ENCODE measurements around the gene AOAH. TPM values are rescaled to one million over a fixed set of nuclear protein-coding genes. Genes with fewer than 3 reads are reported as not detected.

The AOAH gene
- total and polyA plus RNA-seq, 2 donors from 2014 or later = 2.7 to 24.7 TPM

GRCh38 chr7:36726311-36726710 lies 2.0 kb upstream of the AOAH start:
- TF ChIP-seq CTCF (IDR thresholded peaks at IDR 0.05; ENCODE audit: borderline replicate concordance, extremely low read depth, insufficient read depth) = no peak
- intact Hi-C loops (cut with DNase I) = no loop called here
- Histone ChIP-seq H3K36me3 (ENCODE audit: control insufficient read depth in 2 of 3, insufficient read depth in 3 of 3, low read length in 3 of 3) (no peaks in the 10 kb centered on the region), H3K4me3 (ENCODE audit: low read length in 3 of 3) (no peak overlapping the region), H3K27me3 (ENCODE audit: control insufficient read depth, insufficient read depth, low read length) (no peaks in the 10 kb centered on the region), H3K9ac (ENCODE audit: low read length in 3 of 3) (no peak overlapping the region), H3K9me3 (ENCODE audit: control insufficient read depth in 2 of 3, insufficient read depth in 1 of 3, low read length in 3 of 3) (peaks cover 0 to 3% (median 0%) of the 10 kb centered on the region in 3 donors), H3K4me1 (ENCODE audit: control insufficient read depth in 2 of 3, insufficient read depth in 2 of 3, low read depth in 1 of 3, low read length in 3 of 3) (peaks cover 0 to 2% (median 0%) of the 10 kb centered on the region in 3 donors), H3K27ac (ENCODE audit: low read depth in 2 of 2, low read length in 2 of 2) (no peak overlapping the region)
- no peak for FAIRE-seq
- no peak for DNase-seq

GRCh38 chr7:36724996-36725395 lies 702 bp upstream of the AOAH start:
- Histone ChIP-seq H3K36me3 (ENCODE audit: control insufficient read depth in 2 of 3, insufficient read depth in 3 of 3, low read length in 3 of 3) (no peaks in the 10 kb centered on the region), H3K4me1 (ENCODE audit: control insufficient read depth in 2 of 3, insufficient read depth in 2 of 3, low read depth in 1 of 3, low read length in 3 of 3) (peaks cover 0 to 2% (median 0%) of the 10 kb centered on the region in 3 donors), H3K27ac (ENCODE audit: low read depth in 2 of 2, low read length in 2 of 2) (no peak overlapping the region), H3K9ac (ENCODE audit: low read length in 3 of 3) (no peak overlapping the region), H3K9me3 (ENCODE audit: control insufficient read depth in 2 of 3, insufficient read depth in 1 of 3, low read length in 3 of 3) (peaks cover 0 to 3% (median 0%) of the 10 kb centered on the region in 3 donors), H3K4me3 (ENCODE audit: low read length in 3 of 3) (no peak overlapping the region), H3K27me3 (ENCODE audit: control insufficient read depth, insufficient read depth, low read length) (no peaks in the 10 kb centered on the region)
- TF ChIP-seq CTCF (IDR thresholded peaks at IDR 0.05; ENCODE audit: borderline replicate concordance, extremely low read depth, insufficient read depth) = no peak
- intact Hi-C loops (cut with DNase I) = no loop called here
- DNase-seq = no peak
- FAIRE-seq = no peak

GRCh38 chr7:36723291-36723690 lies 1.0 kb downstream of the AOAH start:
- peaks cover 0 to 7% (median 2%) of the 10 kb centered on the region in 3 donors for H3K4me1 ChIP-seq (ENCODE audit: control insufficient read depth in 2 of 3, insufficient read depth in 2 of 3, low read depth in 1 of 3, low read length in 3 of 3)
- no peaks in the 10 kb centered on the region for H3K36me3 ChIP-seq (ENCODE audit: control insufficient read depth in 2 of 3, insufficient read depth in 3 of 3, low read length in 3 of 3)
- H3K9ac ChIP-seq (ENCODE audit: low read length in 3 of 3) = no peak overlapping the region
- TF ChIP-seq CTCF (IDR thresholded peaks at IDR 0.05; ENCODE audit: borderline replicate concordance, extremely low read depth, insufficient read depth) = no peak
- no peak overlapping the region for H3K4me3 ChIP-seq (ENCODE audit: low read length in 3 of 3)
- DNase-seq (no peak), FAIRE-seq (no peak)
- H3K9me3 ChIP-seq (ENCODE audit: control insufficient read depth in 2 of 3, insufficient read depth in 1 of 3, low read length in 3 of 3) = no peaks in the 10 kb centered on the region
- intact Hi-C loops (cut with DNase I) = no loop called here
- no peaks in the 10 kb centered on the region for H3K27me3 ChIP-seq (ENCODE audit: control insufficient read depth, insufficient read depth, low read length)
- H3K27ac ChIP-seq (ENCODE audit: low read depth in 2 of 2, low read length in 2 of 2) = no peak overlapping the region

GRCh38 chr7:36719083-36719632 lies 5.1 kb downstream of the AOAH start:
- Histone ChIP-seq H3K9ac (ENCODE audit: low read length in 3 of 3) (no peak overlapping the region), H3K27me3 (ENCODE audit: control insufficient read depth, insufficient read depth, low read length) (no peaks in the 10 kb centered on the region), H3K4me1 (ENCODE audit: control insufficient read depth in 2 of 3, insufficient read depth in 2 of 3, low read depth in 1 of 3, low read length in 3 of 3) (peaks cover 0 to 10% (median 0%) of the 10 kb centered on the region in 3 donors), H3K9me3 (ENCODE audit: control insufficient read depth in 2 of 3, insufficient read depth in 1 of 3, low read length in 3 of 3) (no peaks in the 10 kb centered on the region), H3K4me3 (ENCODE audit: low read length in 3 of 3) (no peak overlapping the region), H3K36me3 (ENCODE audit: control insufficient read depth in 2 of 3, insufficient read depth in 3 of 3, low read length in 3 of 3) (no peaks in the 10 kb centered on the region), H3K27ac (ENCODE audit: low read depth in 2 of 2, low read length in 2 of 2) (no peak overlapping the region)
- FAIRE-seq (peak; percentile 66), DNase-seq (no peak)
- intact Hi-C loops (cut with DNase I) = no loop called here
- TF ChIP-seq CTCF (IDR thresholded peaks at IDR 0.05; ENCODE audit: borderline replicate concordance, extremely low read depth, insufficient read depth) = no peak

Data from kidney (tissue), 14 donors.